ENCODE data around the gene ENDOG. TPM values are rescaled to one million over a fixed set of nuclear protein-coding genes. Genes with fewer than 3 reads are reported as not detected.
"Not testable (repeated sequence)": the region's sequence is repeated elsewhere in the genome, so short reads cannot be mapped to it uniquely, and the experiment has no call there.

Gene ENDOG
- total RNA-seq, 1 donor from 2014 or later = 61.8 TPM

DNA sequence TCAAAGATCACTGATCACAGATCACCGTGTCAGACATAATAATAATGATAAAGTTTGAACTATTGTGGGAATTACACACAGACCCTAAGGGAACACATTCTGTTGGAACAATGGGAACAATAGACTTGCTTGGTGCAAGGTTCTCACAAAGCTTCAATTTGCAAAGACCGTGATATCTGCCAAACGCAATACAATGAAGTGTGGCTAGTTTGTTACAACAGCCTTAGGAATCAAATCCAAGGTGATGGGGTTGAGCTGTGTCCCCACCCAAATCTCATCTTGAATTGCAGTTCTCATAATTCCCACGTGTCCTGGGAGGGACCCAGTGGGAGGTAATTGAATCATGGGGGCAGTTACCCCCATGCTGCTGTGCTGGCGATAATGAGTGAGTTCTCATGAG, 42.6 kb downstream of the ENDOG start:
- DNase-seq (ENCODE audit: low read depth) = no peak
- H3K4me3 ChIP-seq (ENCODE audit: low read depth, low read length) = no peak overlapping the region
- TF ChIP-seq, protein P1, sequence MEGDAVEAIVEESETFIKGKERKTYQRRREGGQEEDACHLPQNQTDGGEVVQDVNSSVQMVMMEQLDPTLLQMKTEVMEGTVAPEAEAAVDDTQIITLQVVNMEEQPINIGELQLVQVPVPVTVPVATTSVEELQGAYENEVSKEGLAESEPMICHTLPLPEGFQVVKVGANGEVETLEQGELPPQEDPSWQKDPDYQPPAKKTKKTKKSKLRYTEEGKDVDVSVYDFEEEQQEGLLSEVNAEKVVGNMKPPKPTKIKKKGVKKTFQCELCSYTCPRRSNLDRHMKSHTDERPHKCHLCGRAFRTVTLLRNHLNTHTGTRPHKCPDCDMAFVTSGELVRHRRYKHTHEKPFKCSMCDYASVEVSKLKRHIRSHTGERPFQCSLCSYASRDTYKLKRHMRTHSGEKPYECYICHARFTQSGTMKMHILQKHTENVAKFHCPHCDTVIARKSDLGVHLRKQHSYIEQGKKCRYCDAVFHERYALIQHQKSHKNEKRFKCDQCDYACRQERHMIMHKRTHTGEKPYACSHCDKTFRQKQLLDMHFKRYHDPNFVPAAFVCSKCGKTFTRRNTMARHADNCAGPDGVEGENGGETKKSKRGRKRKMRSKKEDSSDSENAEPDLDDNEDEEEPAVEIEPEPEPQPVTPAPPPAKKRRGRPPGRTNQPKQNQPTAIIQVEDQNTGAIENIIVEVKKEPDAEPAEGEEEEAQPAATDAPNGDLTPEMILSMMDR (conservative IDR thresholded peaks at IDR 0.05; ENCODE audit: low read depth, low read length) = no peak

DNA sequence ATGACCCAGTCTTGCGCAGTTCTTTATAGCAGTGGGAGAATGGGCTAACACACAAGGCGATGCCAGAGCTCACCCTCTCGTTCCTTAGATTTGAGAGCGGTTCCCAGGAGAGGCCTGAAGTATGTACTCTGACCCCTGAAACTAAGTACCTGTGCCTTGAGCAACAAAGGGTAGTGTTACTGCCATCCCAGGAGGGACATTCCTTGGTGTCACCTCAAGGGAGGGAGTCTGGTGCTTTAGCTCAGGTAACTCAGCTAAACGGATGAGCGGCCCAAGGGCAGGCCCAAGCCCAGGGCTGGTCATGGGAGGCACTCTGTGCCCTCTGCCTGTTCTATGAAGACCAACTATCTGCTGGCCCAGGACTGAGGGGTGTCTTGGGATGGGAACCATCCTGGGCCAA, 43.2 kb downstream of the ENDOG start:
- no peak overlapping the region for H3K4me3 ChIP-seq (ENCODE audit: low read depth, low read length)
- TF ChIP-seq, protein P1 (conservative IDR thresholded peaks at IDR 0.05; ENCODE audit: low read depth, low read length) = no peak
- no peak for DNase-seq (ENCODE audit: low read depth)

DNA sequence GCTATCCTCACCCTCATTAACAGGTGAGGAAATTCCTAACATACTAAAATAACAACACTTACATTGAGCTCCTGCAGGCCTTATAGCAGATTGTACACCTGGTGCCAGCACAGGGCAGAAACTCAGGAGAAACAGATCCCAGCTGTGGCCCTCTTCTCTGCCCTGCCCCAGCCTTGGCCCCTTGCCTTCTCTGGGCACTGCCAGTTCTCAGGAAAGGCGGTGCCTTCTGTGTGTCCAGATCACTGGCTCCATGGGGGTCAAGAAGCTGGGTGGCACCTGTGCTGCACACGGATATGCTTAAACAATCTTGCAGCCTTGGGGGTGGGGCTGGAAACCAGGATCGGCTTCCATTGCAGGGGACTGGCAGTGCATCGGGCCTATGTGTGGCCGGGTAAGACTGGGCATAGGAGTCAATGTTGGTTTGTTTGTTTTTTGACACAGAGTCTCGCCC, 44.1 kb downstream of the ENDOG start:
- DNase-seq (ENCODE audit: low read depth) = no peak
- TF ChIP-seq, protein P1 (conservative IDR thresholded peaks at IDR 0.05; ENCODE audit: low read depth, low read length) = no peak
- no peak overlapping the region for H3K4me3 ChIP-seq (ENCODE audit: low read depth, low read length)

DNA sequence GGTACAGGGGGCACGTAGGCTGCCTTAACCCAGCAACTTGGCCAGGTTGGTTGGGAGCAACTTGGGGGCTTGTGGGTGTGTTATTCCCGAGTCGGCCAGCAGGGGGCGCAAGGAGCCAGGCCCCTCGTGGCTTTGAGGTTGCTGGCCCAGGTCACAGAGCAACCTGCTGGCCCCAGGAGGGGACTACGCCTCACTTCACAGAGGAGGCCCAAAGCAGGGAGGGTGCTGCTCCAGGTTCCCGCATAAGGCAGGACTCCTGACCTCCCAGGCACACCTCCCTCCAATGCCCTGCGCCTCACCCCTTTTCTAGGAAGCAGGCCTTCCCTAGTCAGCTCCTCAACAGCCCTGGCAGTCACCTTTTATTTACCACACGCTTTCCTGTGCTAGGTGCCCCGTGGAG, 45.3 kb downstream of the ENDOG start:
- H3K4me3 ChIP-seq (ENCODE audit: low read depth, low read length) = no peak overlapping the region
- TF ChIP-seq, protein P1 (conservative IDR thresholded peaks at IDR 0.05; ENCODE audit: low read depth, low read length) = peak; percentile 86
- DNase-seq (ENCODE audit: low read depth) = no peak

DNA sequence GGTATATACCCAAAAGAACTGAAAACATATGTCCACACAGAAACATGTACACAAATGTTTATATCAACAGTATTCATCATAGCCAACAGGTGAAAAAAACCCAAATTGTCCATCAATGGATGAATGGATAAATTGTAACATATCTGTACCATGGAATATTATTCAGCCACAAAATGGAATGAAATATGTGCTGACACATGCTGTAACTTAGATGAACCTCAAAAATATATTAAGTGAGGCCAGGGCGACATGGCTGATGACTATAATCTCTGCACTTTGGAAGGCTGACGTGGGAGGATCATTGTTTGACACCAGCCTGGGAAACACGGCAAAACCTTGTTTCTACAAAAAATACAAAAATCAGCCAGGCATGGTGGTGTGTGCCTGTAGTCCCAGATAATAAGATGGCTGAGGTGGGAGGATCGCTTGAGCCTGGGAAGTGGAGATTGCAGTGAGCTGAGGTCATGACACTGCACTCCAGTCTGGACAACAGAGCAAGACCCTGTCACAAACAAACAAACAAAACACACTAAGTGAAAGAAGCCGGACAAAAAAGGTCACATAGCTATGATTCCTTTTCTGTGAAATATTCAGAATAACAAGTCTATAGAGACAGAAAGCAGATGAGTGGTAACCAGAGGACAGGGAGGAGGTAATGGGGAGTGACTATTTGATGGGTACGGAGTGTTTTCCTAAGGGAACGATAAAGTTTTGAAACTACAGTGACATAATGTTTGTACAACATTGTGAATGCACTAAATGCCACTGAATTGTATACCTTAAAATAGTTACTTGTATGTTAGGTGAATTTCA, 52.0 kb downstream of the ENDOG start:
- TF ChIP-seq, protein P1 (conservative IDR thresholded peaks at IDR 0.05; ENCODE audit: low read depth, low read length) = no peak
- no peak for DNase-seq (ENCODE audit: low read depth)
- H3K4me3 ChIP-seq (ENCODE audit: low read depth, low read length) = no peak overlapping the region

DNA sequence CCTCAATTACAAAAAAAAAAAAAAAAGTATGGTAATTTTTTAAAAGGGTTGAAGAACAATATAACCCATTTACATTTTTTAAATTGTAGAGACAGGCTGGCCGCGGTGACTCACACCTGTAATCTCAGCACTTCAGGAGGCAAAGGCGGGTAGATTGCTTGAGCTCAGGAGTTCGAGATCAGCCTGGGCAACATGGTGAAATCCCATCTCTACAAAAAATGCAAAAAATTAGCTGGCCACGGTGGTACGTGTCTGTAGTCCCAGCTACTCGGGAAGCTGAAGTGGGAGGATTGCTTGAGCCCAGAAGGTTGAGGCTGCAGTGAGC, 52.6 kb downstream of the ENDOG start:
- not testable (repeated sequence) for H3K4me3 ChIP-seq (ENCODE audit: low read depth, low read length); DNase-seq (ENCODE audit: low read depth)

Other genes with a start within 250 kb of the ENDOG start
- gene DYNC2I2, start 161.7 kb upstream of the ENDOG start, total RNA-seq = 121 TPM in 2 replicates
- 331 and 406 TPM in 2 replicates for gene SET, start 129.3 kb upstream of the ENDOG start, total RNA-seq
- 16.5 and 28.4 TPM in 2 replicates for gene PKN3, start 116.0 kb upstream of the ENDOG start, total RNA-seq
- gene ZDHHC12, start 94.4 kb upstream of the ENDOG start, total RNA-seq = 106 and 119 TPM in 2 replicates
- gene ZER1, start 46.6 kb upstream of the ENDOG start, total RNA-seq = 11.5 and 15.3 TPM in 2 replicates
- 11.3 and 27.1 TPM in 2 replicates for gene TBC1D13, start 31.2 kb upstream of the ENDOG start, total RNA-seq
- gene SPOUT1, start 11.3 kb downstream of the ENDOG start, total RNA-seq = 30.2 and 30.7 TPM in 2 replicates
- gene KYAT1, start 63.5 kb downstream of the ENDOG start, total RNA-seq = 18.9 and 21.0 TPM in 2 replicates
- gene LRRC8A, start 63.6 kb downstream of the ENDOG start, total RNA-seq = 98.2 and 104 TPM in 2 replicates
- gene PHYHD1, start 102.5 kb downstream of the ENDOG start, total RNA-seq = 21.2 and 22.5 TPM in 2 replicates
- gene DOLK, start 129.1 kb downstream of the ENDOG start, total RNA-seq = 12.7 and 26.1 TPM in 2 replicates
- 37.6 and 67.3 TPM in 2 replicates for gene NUP188, start 129.2 kb downstream of the ENDOG start, total RNA-seq
- 90.1 and 97.5 TPM in 2 replicates for gene SH3GLB2, start 209.8 kb downstream of the ENDOG start, total RNA-seq
- 18.0 and 25.4 TPM in 2 replicates for gene MIGA2, start 218.1 kb downstream of the ENDOG start, total RNA-seq